Measurements from ENCODE around the gene ZC3HAV1. TPM values are rescaled to one million over a fixed set of nuclear protein-coding genes. Genes with fewer than 3 reads are reported as not detected.
A peak's percentile ranks its signal among the peaks of the same experiment; 100 is the strongest.

The ZC3HAV1 gene
- total and polyA plus RNA-seq, 9 of the 15 experiments (the other 6 are each of a cell fraction or from before 2014, with no cell fraction given): 11.9 to 40.5 (median 23.9) TPM

GRCh38 chr7:139118805-139119485 is 9.4 kb upstream of the ZC3HAV1 start (continued):
- TF ChIP-seq REST (IDR thresholded peaks at IDR 0.05; ENCODE audit: borderline replicate concordance) (peak; percentile 75), REST (CRISPR knock-in tag; IDR thresholded peaks at IDR 0.05; ENCODE audit: low read depth) (no peak), ZNF263 (CRISPR knock-in tag; IDR thresholded peaks at IDR 0.05; ENCODE audit: borderline replicate concordance) (no peak), BDP1 (IDR thresholded peaks at IDR 0.05; ENCODE audit: insufficient read depth, insufficient read length) (no peak), MBD2 (IDR thresholded peaks at IDR 0.05; ENCODE audit: borderline replicate concordance, low read depth) (no peak; the same call in 1 of the 2 replicates), ZNF384 (IDR thresholded peaks at IDR 0.05; ENCODE audit: low read depth, low read length) (no peak), MCM3 (IDR thresholded peaks at IDR 0.05) (no peak), ZSCAN29 (IDR thresholded peaks at IDR 0.05) (no peak), PHF8 (IDR thresholded peaks at IDR 0.05; ENCODE audit: borderline replicate concordance, low read length) (peak; percentile 39; the same call in 1 of the 2 replicates), MED1 (CRISPR knock-in tag; IDR thresholded peaks at IDR 0.05; ENCODE audit: borderline replicate concordance) (no peak), KDM5B (IDR thresholded peaks at IDR 0.05; ENCODE audit: insufficient replicate concordance, low read depth, low read length) (no peak), MNT (conservative IDR thresholded peaks at IDR 0.05) (peak in 1 of 2 experiments; percentile 41; a peak in 1 of 4 replicates), ZKSCAN8 (CRISPR knock-in tag; IDR thresholded peaks at IDR 0.05) (no peak; the same call in 1 of the 2 replicates), ADNP (tag; IDR thresholded peaks at IDR 0.05) (no peak), THRAP3 (IDR thresholded peaks at IDR 0.05; ENCODE audit: borderline replicate concordance) (no peak), ZNF444 (CRISPR knock-in tag; IDR thresholded peaks at IDR 0.05) (0 out of 2 replicates have a peak, but pooled peaks have one; percentile 10), PYGO2 (tag; IDR thresholded peaks at IDR 0.05) (no peak), ARID3B (CRISPR knock-in tag; IDR thresholded peaks at IDR 0.05; ENCODE audit: borderline replicate concordance) (0 out of 2 replicates have a peak, but pooled peaks have one; percentile 64)

All from K562 (cell line).